Hematopoietic multipotent progenitor cell (in vitro differentiated cells): ENCODE measurements around the gene SRCAP. TPM values are rescaled to one million over a fixed set of nuclear protein-coding genes. Genes with fewer than 3 reads are reported as not detected.

Source experiments
- DNase-seq, 3 donors: peaks; one replicate each; pipeline ENCODE4 v3.0.0-alpha.2; 2011 to 2015; ENCODE audit warnings: low read depth in 2 of 3, low spot score in 2 of 3
- total RNA-seq: library from RNA; depleted of rRNA; stranded (reverse); fragments of >200 nt; gene quantifications from one replicate; pipeline ENCODE4 v1.2.3, GENCODE V29; 2012

Gene SRCAP
- total RNA-seq, 1 donor = 30.4 TPM

DNA sequence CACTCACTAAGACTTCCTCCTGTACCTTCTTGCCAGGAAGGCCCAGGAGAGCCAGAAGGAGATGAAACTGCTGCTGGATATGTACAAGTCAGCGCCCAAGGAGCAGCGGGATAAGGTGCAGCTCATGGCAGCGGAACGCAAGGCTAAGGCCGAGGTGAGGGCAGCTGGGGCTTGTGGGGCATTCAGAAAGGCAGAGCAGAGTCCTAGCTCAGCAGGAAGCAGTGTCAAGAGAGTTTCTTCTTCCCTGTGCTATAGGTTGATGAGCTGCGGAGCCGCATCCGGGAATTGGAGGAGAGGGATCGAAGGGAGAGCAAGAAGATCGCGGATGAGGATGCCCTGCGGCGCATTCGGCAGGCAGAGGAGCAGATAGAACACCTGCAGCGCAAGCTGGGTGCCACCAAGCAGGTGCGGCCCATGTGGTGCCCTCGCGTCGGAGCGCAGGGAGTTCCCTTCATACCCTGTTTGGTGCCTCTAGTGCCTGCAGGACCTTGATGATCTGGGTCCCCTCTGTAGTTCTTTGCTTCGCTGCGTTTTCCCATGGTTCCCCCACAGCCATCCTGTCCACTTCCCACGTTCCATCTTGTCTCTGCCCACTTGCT, 69.7 kb downstream of the SRCAP start:
- DNase-seq = no peak

DNA sequence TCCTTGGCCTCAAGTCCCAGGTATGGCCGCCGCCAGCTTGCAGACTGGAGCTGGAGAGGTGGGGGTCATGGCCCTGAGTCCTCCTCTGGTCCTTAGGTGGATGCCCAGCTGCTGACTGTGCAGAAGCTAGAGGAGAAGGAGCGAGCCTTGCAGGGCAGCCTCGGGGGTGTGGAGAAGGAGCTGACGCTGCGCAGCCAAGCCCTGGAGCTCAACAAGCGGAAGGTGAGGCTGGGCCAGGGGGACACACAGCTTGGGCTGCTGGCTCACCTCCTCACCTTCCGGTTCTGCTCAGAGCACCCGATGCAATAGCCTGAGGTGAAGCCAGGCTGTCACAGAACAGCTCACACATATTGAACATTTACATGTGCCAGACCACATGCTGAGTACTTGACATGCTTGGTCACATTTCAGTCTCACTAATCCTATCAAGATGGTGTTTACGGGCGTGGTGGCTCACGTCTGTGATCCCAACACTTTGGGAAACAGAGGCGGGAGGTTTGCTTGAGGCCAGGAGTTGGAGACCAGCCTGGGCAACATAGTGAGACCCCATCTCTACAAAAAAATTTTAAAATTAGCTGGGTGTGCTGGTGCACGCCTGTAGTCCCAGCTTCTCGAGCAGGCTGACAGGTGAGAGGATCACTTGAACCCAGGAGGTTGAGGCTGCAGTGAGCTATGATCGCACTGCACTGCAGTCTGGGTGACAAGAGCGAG, 70.6 kb downstream of the SRCAP start:
- DNase-seq = no peak

DNA sequence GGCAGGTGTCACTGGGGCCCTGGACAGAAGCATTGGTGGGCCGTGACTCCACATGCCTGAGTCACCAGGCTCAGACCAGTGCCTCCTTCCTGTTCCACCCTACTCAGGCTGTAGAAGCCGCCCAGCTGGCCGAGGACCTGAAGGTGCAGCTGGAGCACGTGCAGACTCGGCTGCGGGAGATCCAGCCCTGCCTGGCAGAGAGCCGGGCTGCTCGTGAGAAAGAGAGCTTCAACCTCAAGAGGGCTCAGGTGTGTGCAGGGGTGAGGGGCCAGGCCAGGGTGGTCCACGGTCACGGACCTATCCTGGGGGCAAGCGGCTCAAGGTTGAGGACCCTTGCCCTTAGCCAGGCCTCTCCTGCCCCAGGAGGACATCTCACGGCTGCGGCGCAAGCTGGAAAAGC, 72.8 kb downstream of the SRCAP start:
- DNase-seq = no peak

DNA sequence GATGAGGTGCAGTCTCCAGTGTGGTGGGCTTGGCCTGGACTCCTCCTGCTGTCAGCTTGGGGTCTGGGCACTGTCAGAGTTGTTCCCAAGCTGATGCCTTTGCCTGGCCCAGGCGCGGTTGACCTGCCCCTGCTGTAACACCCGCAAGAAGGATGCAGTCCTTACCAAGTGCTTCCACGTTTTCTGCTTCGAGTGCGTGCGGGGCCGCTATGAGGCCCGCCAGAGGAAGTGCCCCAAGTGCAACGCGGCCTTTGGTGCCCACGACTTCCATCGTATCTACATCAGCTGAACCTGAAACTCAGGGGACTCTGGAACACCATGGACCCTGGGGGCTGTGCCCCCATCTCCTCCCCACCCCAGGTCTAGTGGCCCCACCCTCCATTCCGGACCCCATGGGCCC, 74.9 kb downstream of the SRCAP start:
- DNase-seq = no peak

DNA sequence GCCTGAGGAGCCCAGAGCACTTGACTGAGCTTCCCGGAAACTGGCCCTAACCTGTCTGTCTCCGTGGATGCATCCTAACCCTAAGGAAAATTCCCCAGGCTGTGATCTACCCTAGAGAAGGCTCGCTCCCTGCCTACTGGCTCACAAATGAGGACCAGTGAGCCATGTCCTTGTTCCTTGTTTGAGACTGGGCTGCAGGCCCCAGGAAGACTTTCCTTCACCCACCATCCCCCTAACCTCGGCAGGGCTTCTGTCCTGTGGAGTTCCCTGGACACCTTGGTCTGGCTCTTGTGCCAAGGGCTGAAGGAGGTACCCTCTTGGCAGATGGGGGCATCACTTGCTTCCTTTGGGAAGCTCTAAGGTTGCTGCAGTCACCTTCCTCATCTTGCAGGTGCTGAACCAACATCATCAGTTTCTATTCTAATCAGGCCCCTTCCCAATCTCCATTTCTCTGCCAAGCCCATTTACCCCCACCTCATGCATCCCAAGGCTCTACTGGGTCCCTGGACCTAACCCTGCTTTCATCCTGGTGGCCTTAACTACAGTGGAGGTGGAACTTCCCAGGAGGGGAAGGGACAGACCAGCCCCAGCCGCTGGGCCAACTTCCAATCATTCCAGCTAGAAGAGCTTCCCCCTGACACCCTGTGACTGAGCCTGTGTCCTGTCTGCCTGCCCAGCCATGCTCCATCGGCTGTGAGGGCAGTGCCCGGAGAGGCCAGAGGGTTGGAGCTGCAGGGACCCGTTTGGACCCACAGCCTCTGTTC, 75.6 kb downstream of the SRCAP start:
- no peak for DNase-seq

DNA sequence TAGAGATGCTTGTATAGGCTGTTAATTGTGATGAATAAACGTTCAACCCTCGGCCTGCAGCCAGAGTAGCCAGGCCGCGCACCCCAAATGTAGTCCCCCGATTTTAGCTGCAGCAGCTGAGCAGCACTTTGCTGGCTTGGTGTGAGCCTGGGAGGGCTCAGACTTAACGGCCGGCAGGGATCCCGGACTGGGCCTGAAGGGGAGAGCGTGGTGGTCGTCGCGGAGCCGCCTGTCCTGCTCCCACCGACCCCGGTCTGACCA, 76.1 kb downstream of the SRCAP start:
- no peak for DNase-seq

DNA sequence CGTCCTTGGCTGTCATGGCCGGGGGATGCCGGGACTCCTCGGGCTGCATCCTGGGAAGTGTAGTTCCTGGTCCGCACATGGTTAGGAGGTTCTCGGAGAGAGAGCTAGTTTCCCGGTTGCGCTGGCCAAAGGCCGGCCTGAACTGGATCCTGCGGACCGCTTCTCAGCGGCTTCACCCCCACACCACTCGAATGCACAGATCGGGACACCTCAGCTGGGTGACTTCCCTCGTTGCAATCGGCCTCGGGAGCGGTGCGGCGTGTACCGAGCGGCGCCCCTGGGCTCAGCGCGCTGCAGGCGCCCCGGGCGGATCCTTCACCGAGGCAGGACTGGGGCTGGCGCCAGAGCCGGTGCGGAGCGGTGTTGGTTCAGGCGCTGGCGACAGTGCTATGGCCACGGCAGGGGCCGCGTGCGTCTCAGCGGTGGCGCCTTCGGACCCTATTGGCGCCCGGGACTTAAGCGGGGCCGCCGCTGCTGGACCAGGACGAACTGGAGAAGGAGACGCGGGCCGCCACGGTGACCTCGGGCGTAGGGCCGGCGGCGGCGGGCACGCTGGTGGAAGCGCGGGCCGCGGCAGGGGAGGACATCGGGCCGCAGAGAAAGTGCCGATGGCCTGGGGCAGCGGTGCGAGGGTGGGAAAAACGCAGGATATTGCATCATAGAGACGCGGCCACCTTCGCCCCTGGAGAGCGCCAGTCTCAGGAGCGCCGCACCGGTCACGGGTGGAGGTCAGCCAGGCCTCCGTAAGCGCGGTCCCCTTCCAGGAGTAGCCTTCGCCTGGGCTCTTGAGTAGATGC, 76.6 kb downstream of the SRCAP start:
- DNase-seq = peak in 2 of 3 donors; percentile 53 to 71

DNA sequence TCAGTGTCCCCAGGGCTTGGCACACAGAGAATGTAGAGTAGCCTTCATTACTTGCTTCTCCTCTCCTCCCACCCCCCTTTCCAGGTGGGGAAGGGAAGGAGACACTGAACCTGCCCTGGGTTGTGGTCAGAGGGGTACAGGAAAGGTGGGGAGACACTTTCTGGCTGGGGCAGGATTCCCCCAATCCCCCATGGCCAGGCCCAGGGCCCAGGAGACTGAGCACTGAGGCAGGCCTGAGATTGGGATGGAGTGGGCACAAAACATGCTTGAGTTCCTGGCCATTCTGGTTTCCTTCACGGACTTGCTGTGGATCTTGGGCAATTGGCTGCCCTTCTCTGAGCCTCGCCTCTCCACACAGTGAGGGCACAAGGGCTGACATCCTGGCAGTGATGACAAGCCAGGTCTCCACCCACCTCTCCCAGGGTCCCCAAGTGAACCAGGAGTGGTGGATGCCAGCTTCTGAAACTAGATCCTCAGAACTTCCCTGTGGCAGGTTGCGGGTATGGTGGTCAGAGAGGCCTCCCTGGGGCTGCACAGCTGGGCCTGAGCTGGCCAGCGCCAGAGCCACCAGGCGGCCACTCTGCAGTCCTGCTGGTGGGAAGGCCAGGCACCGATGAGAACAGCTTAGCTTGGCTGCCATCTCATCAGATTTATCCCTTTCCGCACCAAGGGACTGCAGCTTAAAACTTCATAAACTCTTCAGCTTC, 78.8 kb downstream of the SRCAP start:
- no peak for DNase-seq

DNA sequence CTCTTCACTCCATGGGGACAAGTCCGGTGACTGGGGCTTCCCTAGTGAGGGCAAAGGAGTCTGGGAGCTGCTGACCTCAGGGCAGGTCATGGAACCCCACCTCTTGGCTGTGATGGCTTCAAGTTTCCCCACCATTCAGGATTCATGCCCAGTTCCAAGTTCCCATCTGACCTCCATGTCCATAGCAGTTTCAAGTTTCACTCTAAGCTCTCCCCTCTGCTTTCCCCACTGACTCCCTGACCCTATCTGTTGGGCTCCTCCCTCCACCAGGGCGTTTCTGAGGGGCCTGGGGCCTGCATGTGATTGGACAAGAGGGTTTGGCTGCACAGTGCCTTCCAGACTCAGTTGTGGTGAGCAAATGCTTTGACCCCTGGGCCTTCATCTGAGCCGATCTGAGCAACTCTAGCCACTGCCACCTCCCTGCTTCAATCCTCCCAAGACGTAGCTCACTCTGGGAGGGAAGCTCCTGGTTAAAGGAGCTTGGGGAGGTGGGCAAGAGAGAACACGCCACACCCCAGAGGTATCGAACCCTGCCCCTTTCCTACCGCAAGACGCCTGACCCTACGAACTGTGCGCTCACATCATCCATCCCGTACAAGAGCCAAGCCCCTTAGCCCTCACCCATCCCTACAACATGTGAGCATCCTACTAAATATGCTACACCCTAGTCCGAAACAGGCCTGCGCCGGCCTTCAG, 79.7 kb downstream of the SRCAP start:
- DNase-seq = no peak

DNA sequence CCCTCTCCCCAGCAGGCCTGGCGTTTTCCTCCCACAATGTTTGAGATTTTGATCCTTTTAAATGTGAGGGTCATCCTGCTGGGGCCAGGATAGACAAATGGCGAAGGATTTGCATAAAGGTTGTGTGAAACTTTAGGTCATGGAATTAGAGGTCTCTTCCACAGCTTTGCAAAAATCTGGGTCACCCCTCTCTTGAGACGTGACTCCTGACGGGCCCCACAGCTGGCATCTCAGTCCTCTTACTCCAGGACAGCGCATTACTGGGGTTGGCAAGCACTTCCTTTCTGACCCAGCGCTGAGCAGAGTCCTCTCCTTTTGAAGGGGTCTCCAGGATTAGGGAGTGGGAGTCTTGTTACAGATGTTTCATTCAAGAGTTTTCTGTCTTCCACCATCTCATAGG, 80.6 kb downstream of the SRCAP start:
- DNase-seq = no peak

DNA sequence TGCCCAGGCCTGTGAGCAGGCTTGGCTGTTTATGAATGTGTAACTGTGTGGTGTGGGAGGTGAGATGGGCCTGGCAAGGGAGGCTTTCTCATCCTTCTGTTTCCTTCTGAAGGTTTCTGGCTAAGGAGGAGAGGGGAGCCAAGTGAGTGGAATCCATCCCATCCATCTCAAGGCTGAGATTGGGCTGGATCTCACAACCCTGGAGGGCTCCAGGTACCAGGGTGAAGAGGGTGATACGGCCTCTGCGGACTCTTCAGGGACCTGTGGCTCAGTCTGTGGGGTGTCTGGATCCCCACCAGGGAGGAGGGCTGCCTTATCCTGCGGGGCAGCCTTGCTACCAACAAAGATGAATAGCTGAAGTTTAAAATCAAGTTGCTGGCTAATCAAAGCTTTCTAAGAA, 81.0 kb downstream of the SRCAP start:
- DNase-seq = no peak

DNA sequence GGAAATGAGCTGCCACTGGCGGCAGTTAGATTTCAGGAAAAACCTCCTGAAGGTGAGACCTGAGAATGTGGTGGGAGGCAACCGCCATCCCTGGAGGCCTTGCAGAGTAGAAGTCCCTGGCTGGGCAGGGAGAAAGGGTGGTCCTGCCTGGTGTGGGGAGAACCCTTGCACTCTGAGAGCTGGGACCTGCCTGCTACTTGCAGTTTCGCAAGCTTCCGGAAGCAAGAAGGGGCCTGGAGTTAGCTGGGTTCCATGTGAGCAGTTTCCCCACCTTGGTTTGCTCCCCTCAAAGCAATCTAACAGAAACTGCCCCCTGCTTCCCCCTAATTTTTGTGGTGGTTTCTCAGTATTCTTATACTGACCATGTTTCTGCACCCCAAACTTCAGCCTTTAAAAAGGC, 81.6 kb downstream of the SRCAP start:
- DNase-seq = no peak

DNA sequence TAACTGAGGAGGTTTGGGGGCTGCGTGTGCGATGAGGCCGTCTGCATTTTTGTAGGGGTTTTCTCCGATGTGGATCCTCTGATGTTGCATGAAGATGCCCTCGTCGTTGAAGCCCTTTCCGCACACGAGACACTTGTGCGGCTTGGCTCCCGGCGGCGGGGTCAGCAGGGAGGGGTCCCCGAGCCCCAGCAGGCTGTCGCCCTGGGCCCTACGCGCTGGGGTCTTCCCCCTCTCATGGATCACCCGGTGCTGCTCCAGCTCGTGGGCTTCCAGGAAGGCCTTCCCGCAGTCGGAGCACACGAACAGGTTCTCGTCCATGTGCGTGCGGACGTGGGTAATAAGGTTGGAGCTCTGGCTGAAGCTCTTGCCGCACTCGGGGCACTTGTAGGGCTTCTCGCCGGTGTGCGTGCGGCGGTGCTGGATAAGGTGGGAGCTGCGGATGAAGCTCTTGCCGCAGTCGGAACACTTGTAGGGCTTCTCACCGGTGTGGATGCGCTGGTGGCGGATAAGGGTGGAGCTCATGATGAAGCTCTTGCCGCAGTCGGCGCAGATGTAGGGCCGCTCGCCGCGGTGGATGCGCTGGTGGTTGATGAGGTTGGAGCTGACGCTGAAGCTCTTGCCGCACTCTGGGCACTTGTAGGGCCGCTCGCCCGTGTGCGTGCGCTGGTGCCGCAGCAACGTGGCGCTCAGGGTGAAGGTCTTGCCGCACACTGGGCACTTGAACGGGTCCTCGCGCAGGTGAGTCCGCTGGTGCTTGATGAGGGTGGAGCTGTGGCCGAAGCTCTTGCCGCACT, 83.7 kb downstream of the SRCAP start:
- DNase-seq = no peak

DNA sequence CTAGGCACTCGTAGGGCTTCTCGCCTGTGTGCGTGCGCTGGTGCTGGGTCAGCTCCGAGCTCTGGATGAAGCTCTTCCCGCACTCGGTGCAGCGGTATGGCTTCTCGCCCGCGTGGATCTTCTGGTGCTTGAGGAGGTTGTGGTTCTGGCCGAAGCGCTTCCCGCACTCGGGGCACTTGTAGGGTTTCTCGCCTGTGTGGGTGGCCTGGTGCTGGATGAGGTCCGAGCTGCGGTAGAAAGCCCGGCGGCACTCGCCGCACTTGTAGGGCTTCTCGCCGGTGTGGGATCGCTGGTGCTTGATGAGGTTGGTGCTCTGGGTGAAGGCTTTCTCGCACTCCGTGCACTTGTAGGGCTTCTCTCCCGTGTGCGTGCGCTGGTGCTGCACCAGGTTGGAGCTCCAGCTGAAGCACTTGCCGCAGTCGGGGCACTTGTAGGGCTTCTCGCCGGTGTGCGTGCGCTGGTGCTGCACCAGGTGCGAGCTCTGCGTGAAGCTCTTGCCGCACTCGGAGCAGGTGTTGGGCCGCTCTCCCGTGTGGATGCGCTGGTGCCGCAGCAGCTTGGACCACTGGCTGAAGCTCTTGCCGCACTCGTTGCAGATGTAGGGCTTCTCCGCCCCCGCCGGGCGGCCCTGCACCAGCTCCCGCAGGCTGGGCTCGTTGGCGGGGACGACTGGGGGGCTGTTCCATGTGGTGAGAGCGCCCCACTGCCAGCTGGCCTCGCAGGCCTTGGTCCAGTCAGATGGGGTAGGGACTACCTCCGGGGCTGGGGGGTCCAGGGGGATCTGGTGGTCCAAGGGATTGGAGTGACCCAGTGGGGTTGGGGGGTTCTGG, 84.5 kb downstream of the SRCAP start:
- DNase-seq = no peak

DNA sequence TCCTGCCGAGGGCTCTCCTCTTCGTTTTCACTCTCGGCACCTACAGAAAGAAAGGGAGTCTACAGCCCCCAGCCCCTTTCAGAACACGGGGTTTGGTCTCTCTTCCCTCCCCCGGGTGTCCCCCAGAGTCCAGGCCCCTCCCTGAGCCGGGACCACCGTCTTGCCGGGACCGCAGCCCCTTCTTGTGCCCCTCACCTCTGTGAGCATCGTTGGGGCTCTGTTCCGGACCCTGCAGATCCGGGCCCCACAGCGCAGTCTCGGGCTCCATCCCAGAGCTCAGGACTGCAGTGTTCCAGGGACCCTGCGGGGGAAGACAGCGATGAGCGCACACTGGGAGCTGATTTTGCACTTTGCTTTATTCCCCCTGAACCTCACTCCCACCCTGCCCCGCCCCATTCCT, 85.2 kb downstream of the SRCAP start:
- DNase-seq = no peak

DNA sequence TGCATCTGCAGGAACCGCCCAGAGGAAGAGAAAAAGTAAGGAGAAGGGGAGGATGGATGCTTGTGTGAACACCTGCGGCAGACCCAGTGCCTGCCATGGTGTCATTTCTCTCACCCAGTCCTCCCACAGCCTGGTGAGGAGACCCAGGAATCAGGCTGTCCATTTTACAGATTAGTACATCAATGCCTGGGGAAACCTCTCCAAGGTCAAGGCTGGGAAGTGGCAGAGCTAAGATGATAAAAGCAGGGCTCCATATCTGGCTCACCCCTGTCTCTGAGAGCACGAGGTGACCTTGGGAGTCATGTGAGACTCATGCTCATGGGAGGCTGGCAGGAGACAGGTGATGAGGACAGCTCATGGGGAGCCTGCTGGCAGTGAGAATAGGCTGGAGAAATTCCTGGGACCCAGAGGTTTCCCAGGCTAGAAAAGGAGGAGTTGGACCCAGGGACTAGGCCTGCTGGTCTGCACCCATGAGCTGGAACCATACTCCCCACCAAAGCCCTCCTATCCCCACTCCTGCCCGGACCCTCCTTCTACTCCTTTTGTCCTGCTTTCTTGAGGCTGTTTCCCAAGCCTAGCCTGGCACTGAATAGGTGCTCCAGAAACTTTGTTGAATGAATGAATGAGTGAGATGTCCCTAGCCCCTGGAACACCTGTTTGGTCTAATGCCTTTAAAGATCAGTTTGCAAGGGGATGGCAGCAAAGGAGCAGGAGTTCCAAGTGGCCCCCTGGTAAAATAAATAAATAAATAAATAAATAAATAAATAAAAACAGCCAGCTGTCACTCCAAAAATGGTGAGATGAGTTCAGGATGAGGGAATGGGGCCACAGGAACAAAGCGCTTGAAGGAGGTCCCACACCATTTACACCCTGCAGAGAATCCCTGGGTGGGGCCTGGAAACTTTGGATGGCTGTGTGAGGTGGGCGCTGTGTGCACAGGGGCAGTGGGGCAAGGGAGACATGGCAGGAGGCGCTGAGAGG, 86.4 kb downstream of the SRCAP start:
- no peak for DNase-seq

DNA sequence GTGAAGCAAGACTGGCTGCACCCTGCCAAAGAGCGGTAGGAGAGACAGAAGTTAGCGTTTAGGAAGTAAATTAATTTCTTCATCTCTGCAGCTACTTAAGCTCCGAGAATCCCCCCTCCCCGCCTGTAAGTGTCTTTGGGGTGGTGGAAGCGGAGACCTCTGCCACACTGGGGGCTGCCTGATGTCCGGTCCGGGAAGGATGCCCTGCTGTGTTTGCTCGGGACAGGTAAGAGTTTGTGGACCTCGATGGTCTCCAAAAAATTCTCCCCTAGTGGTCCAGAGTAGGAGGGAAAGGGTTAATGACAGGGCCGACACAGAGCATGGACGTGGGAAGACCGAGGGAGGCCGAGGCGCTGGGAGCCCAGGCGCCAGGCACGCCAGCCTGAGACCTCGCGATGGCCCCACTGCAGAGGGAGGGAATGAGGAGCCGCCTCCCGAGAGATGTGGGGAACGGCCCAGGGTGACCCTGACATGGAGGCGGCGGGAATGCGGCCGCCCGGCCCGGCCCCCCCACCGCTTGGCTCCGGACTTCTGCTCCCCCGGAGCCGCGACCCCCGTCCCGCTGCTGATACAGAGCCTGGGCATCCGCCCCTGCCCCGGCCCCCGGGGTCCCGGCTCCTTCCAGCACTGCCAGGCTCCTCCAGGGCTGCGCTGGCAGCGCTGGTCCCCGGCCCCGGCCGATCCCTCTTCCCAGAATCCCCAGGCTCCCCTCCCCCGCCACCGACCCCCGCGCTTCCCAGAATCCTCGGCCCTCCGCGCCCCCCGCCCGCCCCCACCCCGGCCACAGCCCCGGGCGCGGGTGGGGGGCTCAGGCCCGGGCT, 87.4 kb downstream of the SRCAP start:
- no peak for DNase-seq
